Coronary artery (tissue), 2 donors: ENCODE results near the gene COL11A1.
"Not testable (repeated sequence)": the region's sequence is repeated elsewhere in the genome, so short reads cannot be mapped to it uniquely, and the experiment has no call there.

Source experiments
- DNase-seq: peaks from one replicate; pipeline ENCODE4 v3.0.0-alpha.2; 2017; ENCODE audit warnings: low spot score
- H3K27ac ChIP-seq, 2 donors: fragments of 200-600 bp; sonication (generic); one replicate each; pipeline ENCODE4 v1.5.1; 2016 to 2019
- H3K4me3 ChIP-seq: fragments of 200-600 bp; sonication (generic); 2 replicates; pipeline ENCODE4 v1.5.1; 2016; ENCODE audit warnings: mild to moderate bottlenecking, moderate library complexity
- CTCF ChIP-seq: fragments of 200-600 bp; sonication (generic); IDR thresholded peaks from one replicate; pipeline ENCODE4 v1.5.1; 2019; ENCODE audit warnings: antibody characterized with exemption

Gene COL11A1

GRCh38 chr1:103129255-103129654, 20.9 kb upstream of the COL11A1 start:
- TF ChIP-seq CTCF: no peak
- Histone ChIP-seq H3K27ac (no peak overlapping the region), H3K4me3 (no peak overlapping the region)
- DNase-seq: no peak

- H3K27ac ChIP-seq, H3K4me3 ChIP-seq, DNase-seq: not testable (repeated sequence)
Observed at GRCh38 chr1:103128256-103128655, 19.9 kb upstream of the COL11A1 start.

GRCh38 chr1:103125219-103125618, 16.9 kb upstream of the COL11A1 start:
- Histone ChIP-seq H3K27ac (no peak overlapping the region), H3K4me3 (no peak overlapping the region)
- no peak for DNase-seq
- no peak for TF ChIP-seq CTCF

- no peak for DNase-seq
- no peak overlapping the region for H3K4me3 ChIP-seq
- no peak overlapping the region for H3K27ac ChIP-seq
- no peak for TF ChIP-seq CTCF
Observed at GRCh38 chr1:103122983-103123720, 14.8 kb upstream of the COL11A1 start.

- no peak overlapping the region for H3K27ac ChIP-seq
- H3K4me3 ChIP-seq: no peak overlapping the region
- DNase-seq: no peak
- TF ChIP-seq CTCF: no peak
Observed at GRCh38 chr1:103120981-103121380, 12.7 kb upstream of the COL11A1 start.

- H3K27ac ChIP-seq: no peak overlapping the region
Observed at GRCh38 chr1:103112546-103112945, 4.2 kb upstream of the COL11A1 start.

GRCh38 chr1:103111926-103112325, 3.6 kb upstream of the COL11A1 start:
- no peak overlapping the region for H3K27ac ChIP-seq
- H3K4me3 ChIP-seq: no peak overlapping the region
- no peak for TF ChIP-seq CTCF
- no peak for DNase-seq

More at GRCh38 chr1:103112546-103112945, 4.2 kb upstream of the COL11A1 start:
- DNase-seq: no peak
- H3K4me3 ChIP-seq: no peak overlapping the region
- TF ChIP-seq CTCF: no peak
